SIG-M5 treated with dmso at 0.1 percent for 504 hours (cell line): ENCODE data around the gene EIF4G2.

Source experiments
- DNase-seq: peaks from one replicate; lab custom pipeline; 2025; ENCODE audit not compliant: unreplicated experiment; lab: John Stamatoyannopoulos, UW

The EIF4G2 gene

GRCh38 chr11:10809373-10810160, 841 bp upstream of the EIF4G2 start:
- DNase-seq, result no peak

- no peak for DNase-seq
Measured at GRCh38 chr11:10808235-10808552, 532 bp downstream of the EIF4G2 start.

GRCh38 chr11:10807493-10808234, 1.1 kb downstream of the EIF4G2 start:
- peak; percentile 19 for DNase-seq

- DNase-seq, result no peak
Measured at GRCh38 chr11:10806206-10806605, 2.5 kb downstream of the EIF4G2 start.

- DNase-seq, result no peak
Measured at GRCh38 chr11:10805741-10806140, 3.0 kb downstream of the EIF4G2 start.

GRCh38 chr11:10803676-10804075, 5.0 kb downstream of the EIF4G2 start:
- DNase-seq, result no peak

- no peak for DNase-seq
Measured at GRCh38 chr11:10800292-10800691, 8.4 kb downstream of the EIF4G2 start.

GRCh38 chr11:10798330-10798928, 10.3 kb downstream of the EIF4G2 start:
- no peak for DNase-seq

GRCh38 chr11:10797531-10797930, 11.2 kb downstream of the EIF4G2 start:
- DNase-seq, result peak; percentile 64

GRCh38 chr11:10797001-10797400, 11.7 kb downstream of the EIF4G2 start:
- DNase-seq, result no peak

- no peak for DNase-seq
Measured at GRCh38 chr11:10796191-10796590, 12.5 kb downstream of the EIF4G2 start.

- DNase-seq, result no peak
Measured at GRCh38 chr11:10793470-10794255, 15.1 kb downstream of the EIF4G2 start.

GRCh38 chr11:10792385-10793068, 16.2 kb downstream of the EIF4G2 start:
- peak; percentile 51 for DNase-seq

- no peak for DNase-seq
Measured at GRCh38 chr11:10786451-10786850, 22.3 kb downstream of the EIF4G2 start.

GRCh38 chr11:10785146-10785474, 23.6 kb downstream of the EIF4G2 start:
- no peak for DNase-seq

- DNase-seq, result no peak
Measured at GRCh38 chr11:10784232-10785145, 24.2 kb downstream of the EIF4G2 start.

GRCh38 chr11:10780040-10780439, 28.7 kb downstream of the EIF4G2 start:
- DNase-seq, result no peak

- no peak for DNase-seq
Measured at GRCh38 chr11:10779086-10779485, 29.6 kb downstream of the EIF4G2 start.

- no peak for DNase-seq
Measured at GRCh38 chr11:10778217-10778970, 30.3 kb downstream of the EIF4G2 start.
